ENCODE measurements around the gene DNAJA2.

DNA sequence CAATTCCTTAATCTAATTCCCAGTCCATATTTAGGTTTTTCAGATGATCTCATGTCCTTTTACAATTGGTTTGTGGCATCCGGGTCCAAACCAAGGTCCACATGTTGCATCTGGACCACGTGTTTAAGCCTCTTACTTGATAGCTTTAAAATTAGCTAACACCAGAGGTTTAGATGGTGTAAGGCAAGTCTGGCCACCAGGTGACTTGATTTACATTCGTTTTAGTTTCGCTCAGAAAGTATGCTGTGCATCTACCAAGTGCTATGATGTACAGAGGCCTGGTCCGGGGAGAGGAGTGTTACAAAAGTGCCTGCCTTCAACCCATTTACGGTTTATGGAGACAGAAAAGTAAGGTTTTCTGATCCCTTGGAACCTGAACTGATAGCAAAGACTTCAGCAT is 878 bp upstream of the DNAJA2 start:
- TF ChIP-seq ZNF660 (tag by site-specific recombination; IDR thresholded peaks at IDR 0.05) = no peak
- TF ChIP-seq, protein P1, sequence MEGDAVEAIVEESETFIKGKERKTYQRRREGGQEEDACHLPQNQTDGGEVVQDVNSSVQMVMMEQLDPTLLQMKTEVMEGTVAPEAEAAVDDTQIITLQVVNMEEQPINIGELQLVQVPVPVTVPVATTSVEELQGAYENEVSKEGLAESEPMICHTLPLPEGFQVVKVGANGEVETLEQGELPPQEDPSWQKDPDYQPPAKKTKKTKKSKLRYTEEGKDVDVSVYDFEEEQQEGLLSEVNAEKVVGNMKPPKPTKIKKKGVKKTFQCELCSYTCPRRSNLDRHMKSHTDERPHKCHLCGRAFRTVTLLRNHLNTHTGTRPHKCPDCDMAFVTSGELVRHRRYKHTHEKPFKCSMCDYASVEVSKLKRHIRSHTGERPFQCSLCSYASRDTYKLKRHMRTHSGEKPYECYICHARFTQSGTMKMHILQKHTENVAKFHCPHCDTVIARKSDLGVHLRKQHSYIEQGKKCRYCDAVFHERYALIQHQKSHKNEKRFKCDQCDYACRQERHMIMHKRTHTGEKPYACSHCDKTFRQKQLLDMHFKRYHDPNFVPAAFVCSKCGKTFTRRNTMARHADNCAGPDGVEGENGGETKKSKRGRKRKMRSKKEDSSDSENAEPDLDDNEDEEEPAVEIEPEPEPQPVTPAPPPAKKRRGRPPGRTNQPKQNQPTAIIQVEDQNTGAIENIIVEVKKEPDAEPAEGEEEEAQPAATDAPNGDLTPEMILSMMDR (tag by site-specific recombination; IDR thresholded peaks at IDR 0.05) = 0 out of 2 replicates have a peak, but pooled peaks have one; percentile 9
- no peak for TF ChIP-seq ZNF37A (tag by site-specific recombination; IDR thresholded peaks at IDR 0.05)

Data from HEK293 (cell line).